Osteocyte (in vitro differentiated cells): ENCODE results near the gene SYNE1. TPM values are rescaled to one million over a fixed set of nuclear protein-coding genes. Genes with fewer than 3 reads are reported as not detected.

Experiments
- DNase-seq: peaks from one replicate; pipeline ENCODE4 v3.0.0; 2021; ENCODE audit warnings: mixed read lengths; ENCODE audit not compliant: unreplicated experiment; ENCODE audit errors: extremely low spot score
- H3K27ac Mint-ChIP-seq: one replicate; pipeline ENCODE4 v1.8.0; 2021; ENCODE audit warnings: mild to moderate bottlenecking, mixed read lengths; ENCODE audit not compliant: unreplicated experiment
- H3K27me3 Mint-ChIP-seq: one replicate; pipeline ENCODE4 v1.8.0; 2021; ENCODE audit warnings: mixed read lengths; ENCODE audit not compliant: unreplicated experiment
- H3K36me3 Mint-ChIP-seq: one replicate; pipeline ENCODE4 v1.8.0; 2021; ENCODE audit warnings: mixed read lengths; ENCODE audit not compliant: unreplicated experiment
- H3K4me1 Mint-ChIP-seq: one replicate; pipeline ENCODE4 v1.8.0; 2021; ENCODE audit warnings: mixed read lengths; ENCODE audit not compliant: unreplicated experiment
- H3K4me3 Mint-ChIP-seq: one replicate; pipeline ENCODE4 v1.8.0; 2021; ENCODE audit warnings: mild to moderate bottlenecking, moderate library complexity, mixed read lengths; ENCODE audit not compliant: unreplicated experiment
- H3K9me3 Mint-ChIP-seq: one replicate; pipeline ENCODE4 v1.8.0; 2021; ENCODE audit warnings: mixed read lengths; ENCODE audit not compliant: unreplicated experiment
- CTCF ChIP-seq: fragments of 200-600 bp; sonication (generic); IDR thresholded peaks from 2 replicates; pipeline ENCODE4 v1.5.0; 2021; ENCODE audit warnings: antibody characterized with exemption, mild to moderate bottlenecking, moderate library complexity
- total RNA-seq: library from RNA; stranded (reverse); gene quantifications from 2 replicates; pipeline ENCODE4 v1.2.1, GENCODE V29; 2021

The SYNE1 gene
- total RNA-seq, 1 donor from 2014 or later: 130 TPM

- Mint-ChIP-seq H3K27ac (no peak overlapping the region), H3K9me3 (no peaks in the 10 kb centered on the region), H3K27me3 (no peaks in the 10 kb centered on the region), H3K4me3 (no peak overlapping the region), H3K36me3 (no peaks in the 10 kb centered on the region), H3K4me1 (no peaks in the 10 kb centered on the region)
- no peak for DNase-seq
- no peak for TF ChIP-seq CTCF
Observed at GRCh38 chr6:152453421-152453820, 183.7 kb downstream of the SYNE1 start.

GRCh38 chr6:152452639-152453038 is 184.5 kb downstream of the SYNE1 start:
- no peaks in the 10 kb centered on the region for H3K4me1 Mint-ChIP-seq
- no peak overlapping the region for H3K4me3 Mint-ChIP-seq
- H3K27me3 Mint-ChIP-seq: no peaks in the 10 kb centered on the region
- no peaks in the 10 kb centered on the region for H3K36me3 Mint-ChIP-seq
- no peak for DNase-seq
- no peak for TF ChIP-seq CTCF
- no peaks in the 10 kb centered on the region for H3K9me3 Mint-ChIP-seq
- no peak overlapping the region for H3K27ac Mint-ChIP-seq

GRCh38 chr6:152450519-152450918 is 186.6 kb downstream of the SYNE1 start:
- H3K36me3 Mint-ChIP-seq: no peaks in the 10 kb centered on the region
- no peaks in the 10 kb centered on the region for H3K4me1 Mint-ChIP-seq
- no peaks in the 10 kb centered on the region for H3K27me3 Mint-ChIP-seq
- no peak for TF ChIP-seq CTCF
- no peak for DNase-seq
- H3K4me3 Mint-ChIP-seq: no peak overlapping the region
- no peak overlapping the region for H3K27ac Mint-ChIP-seq
- no peaks in the 10 kb centered on the region for H3K9me3 Mint-ChIP-seq

GRCh38 chr6:152441902-152442301 is 195.3 kb downstream of the SYNE1 start:
- no peaks in the 10 kb centered on the region for H3K27me3 Mint-ChIP-seq

GRCh38 chr6:152435816-152436215 is 201.3 kb downstream of the SYNE1 start:
- no peaks in the 10 kb centered on the region for H3K4me1 Mint-ChIP-seq
- H3K27ac Mint-ChIP-seq: no peak overlapping the region
- TF ChIP-seq CTCF: no peak
- no peak for DNase-seq
- H3K4me3 Mint-ChIP-seq: no peak overlapping the region
- H3K9me3 Mint-ChIP-seq: no peaks in the 10 kb centered on the region
- peaks cover 1% of the 10 kb centered on the region for H3K27me3 Mint-ChIP-seq
- no peaks in the 10 kb centered on the region for H3K36me3 Mint-ChIP-seq

More at GRCh38 chr6:152441902-152442301, 195.3 kb downstream of the SYNE1 start:
- DNase-seq: no peak
- Mint-ChIP-seq H3K36me3 (no peaks in the 10 kb centered on the region), H3K27ac (no peak overlapping the region), H3K4me1 (no peaks in the 10 kb centered on the region), H3K4me3 (no peak overlapping the region), H3K9me3 (no peaks in the 10 kb centered on the region)
- no peak for TF ChIP-seq CTCF
